Adrenal gland (tissue), 5 donors: Measurements from ENCODE around the gene TPT1.

ENCODE experiments used
- POLR2A ChIP-seq, 2 donors: fragments of 450-650 bp; IDR thresholded peaks; one replicate each; pipeline ENCODE4 v1.6.1; 2017; ENCODE audit warnings: antibody characterized with exemption in 2 of 2, mild to moderate bottlenecking in 2 of 2, moderate library complexity in 1 of 2
- TF ChIP-seq, protein P1 (sequence below), 6 experiments: fragments of 450-650 bp in 4 of 6; fragments of 200-600 bp in 2 of 6; sonication (generic) in 1 of 6; IDR thresholded peaks; 1 replicate in 5 of 6; 2 replicates in 1 of 6; pipeline versions ENCODE4 v1.5.1 to v1.8.0; 2016 to 2021; ENCODE audit warnings: antibody characterized with exemption in 6 of 6, mild to moderate bottlenecking in 2 of 6, moderate library complexity in 1 of 6
- donor health status: DM: no; HTN: no; CAD: no.

DNA sequence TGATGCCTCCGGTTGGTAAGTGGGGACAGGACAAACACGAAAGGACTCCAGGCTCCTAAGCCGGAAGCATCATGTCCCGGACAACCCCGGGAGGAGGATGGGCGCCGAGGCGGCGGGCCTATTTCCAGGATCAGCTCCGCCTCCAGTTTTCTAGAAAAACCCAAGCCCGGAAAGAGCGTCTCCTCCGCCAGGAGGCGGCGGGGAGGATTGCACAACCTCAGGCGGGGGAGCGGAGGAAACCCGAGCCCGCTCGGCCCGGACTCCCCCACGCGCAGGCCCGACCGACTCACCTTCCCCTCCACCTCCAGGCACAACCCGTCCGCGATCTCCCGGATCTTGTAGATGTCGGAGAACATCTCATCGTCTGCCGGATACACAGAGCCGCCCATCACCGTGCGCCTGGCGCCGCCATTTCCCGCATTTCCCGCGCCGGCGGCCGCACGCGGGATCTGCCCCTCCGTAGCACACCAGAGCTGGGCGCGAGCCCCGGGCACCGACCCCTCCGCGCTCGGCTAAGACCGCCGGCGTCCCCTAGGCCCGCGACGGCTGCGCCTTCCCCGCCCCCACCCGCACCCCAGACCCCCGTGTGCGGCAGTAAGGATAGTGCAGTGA, 455 bp downstream of the TPT1 start:
- TF ChIP-seq, protein P1, sequence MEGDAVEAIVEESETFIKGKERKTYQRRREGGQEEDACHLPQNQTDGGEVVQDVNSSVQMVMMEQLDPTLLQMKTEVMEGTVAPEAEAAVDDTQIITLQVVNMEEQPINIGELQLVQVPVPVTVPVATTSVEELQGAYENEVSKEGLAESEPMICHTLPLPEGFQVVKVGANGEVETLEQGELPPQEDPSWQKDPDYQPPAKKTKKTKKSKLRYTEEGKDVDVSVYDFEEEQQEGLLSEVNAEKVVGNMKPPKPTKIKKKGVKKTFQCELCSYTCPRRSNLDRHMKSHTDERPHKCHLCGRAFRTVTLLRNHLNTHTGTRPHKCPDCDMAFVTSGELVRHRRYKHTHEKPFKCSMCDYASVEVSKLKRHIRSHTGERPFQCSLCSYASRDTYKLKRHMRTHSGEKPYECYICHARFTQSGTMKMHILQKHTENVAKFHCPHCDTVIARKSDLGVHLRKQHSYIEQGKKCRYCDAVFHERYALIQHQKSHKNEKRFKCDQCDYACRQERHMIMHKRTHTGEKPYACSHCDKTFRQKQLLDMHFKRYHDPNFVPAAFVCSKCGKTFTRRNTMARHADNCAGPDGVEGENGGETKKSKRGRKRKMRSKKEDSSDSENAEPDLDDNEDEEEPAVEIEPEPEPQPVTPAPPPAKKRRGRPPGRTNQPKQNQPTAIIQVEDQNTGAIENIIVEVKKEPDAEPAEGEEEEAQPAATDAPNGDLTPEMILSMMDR (IDR thresholded peaks at IDR 0.05): peak; percentile 28 to 81 (median 68)
- TF ChIP-seq POLR2A (IDR thresholded peaks at IDR 0.05): peak; percentile 18 to 29
